Peyer's patch (tissue), 4 donors: Measurements from ENCODE around the gene ADAM15.

ENCODE experiments used
- POLR2A ChIP-seq, 2 donors: fragments of 450-650 bp; IDR thresholded peaks; one replicate each; pipeline ENCODE4 v1.5.1; 2017; ENCODE audit warnings: antibody characterized with exemption in 2 of 2, mild to moderate bottlenecking in 2 of 2, moderate library complexity in 2 of 2
- TF ChIP-seq, protein P1 (sequence below), 6 experiments: fragments of 450-650 bp in 4 of 6; fragments of 200-600 bp in 2 of 6; sonication (generic) in 1 of 6; IDR thresholded peaks; one replicate each; pipeline ENCODE4 v1.5.1; 2017 to 2019; ENCODE audit warnings: antibody characterized with exemption in 6 of 6, mild to moderate bottlenecking in 3 of 6, moderate library complexity in 1 of 6

DNA sequence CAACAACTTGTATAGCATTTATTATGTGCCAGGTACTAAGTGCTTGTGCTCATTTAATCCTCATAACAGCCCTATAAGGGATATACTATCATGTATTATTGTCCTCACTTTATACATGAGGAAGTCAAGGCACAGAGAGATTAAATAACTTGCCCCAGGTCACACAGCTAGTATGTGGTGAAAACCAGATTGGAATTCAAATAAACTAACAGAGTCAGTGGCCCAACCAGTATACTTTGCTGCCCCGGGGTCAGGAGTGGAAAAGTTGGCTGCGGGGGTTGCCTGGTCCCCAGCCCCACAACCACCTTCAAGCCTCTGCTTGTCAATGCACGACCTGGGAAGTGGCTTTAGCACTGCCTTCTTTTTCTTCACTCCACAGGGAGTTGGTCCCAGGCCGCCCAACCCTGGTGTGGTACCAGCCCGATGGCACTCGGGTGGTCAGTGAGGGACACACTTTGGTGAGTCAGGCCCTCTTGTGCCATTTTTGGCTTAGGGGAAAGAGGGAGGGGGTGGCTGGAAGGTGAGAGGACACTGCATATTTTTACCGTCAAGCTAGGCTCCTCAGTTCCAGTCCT, 2.5 kb downstream of the ADAM15 start:
- TF ChIP-seq, protein P1, sequence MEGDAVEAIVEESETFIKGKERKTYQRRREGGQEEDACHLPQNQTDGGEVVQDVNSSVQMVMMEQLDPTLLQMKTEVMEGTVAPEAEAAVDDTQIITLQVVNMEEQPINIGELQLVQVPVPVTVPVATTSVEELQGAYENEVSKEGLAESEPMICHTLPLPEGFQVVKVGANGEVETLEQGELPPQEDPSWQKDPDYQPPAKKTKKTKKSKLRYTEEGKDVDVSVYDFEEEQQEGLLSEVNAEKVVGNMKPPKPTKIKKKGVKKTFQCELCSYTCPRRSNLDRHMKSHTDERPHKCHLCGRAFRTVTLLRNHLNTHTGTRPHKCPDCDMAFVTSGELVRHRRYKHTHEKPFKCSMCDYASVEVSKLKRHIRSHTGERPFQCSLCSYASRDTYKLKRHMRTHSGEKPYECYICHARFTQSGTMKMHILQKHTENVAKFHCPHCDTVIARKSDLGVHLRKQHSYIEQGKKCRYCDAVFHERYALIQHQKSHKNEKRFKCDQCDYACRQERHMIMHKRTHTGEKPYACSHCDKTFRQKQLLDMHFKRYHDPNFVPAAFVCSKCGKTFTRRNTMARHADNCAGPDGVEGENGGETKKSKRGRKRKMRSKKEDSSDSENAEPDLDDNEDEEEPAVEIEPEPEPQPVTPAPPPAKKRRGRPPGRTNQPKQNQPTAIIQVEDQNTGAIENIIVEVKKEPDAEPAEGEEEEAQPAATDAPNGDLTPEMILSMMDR (IDR thresholded peaks at IDR 0.05) = no peak
- no peak for TF ChIP-seq POLR2A (IDR thresholded peaks at IDR 0.05)
